HG02943 (cell line): ENCODE measurements around the gene UBE2I.

ENCODE experiments used
- ATAC-seq: cut with Tn5 transposase; IDR thresholded peaks from one replicate; pipeline ENCODE4 v1.9.1; 2021; ENCODE audit warnings: mild to moderate bottlenecking, low read depth, moderate library complexity; ENCODE audit not compliant: unreplicated experiment

The UBE2I gene

DNA sequence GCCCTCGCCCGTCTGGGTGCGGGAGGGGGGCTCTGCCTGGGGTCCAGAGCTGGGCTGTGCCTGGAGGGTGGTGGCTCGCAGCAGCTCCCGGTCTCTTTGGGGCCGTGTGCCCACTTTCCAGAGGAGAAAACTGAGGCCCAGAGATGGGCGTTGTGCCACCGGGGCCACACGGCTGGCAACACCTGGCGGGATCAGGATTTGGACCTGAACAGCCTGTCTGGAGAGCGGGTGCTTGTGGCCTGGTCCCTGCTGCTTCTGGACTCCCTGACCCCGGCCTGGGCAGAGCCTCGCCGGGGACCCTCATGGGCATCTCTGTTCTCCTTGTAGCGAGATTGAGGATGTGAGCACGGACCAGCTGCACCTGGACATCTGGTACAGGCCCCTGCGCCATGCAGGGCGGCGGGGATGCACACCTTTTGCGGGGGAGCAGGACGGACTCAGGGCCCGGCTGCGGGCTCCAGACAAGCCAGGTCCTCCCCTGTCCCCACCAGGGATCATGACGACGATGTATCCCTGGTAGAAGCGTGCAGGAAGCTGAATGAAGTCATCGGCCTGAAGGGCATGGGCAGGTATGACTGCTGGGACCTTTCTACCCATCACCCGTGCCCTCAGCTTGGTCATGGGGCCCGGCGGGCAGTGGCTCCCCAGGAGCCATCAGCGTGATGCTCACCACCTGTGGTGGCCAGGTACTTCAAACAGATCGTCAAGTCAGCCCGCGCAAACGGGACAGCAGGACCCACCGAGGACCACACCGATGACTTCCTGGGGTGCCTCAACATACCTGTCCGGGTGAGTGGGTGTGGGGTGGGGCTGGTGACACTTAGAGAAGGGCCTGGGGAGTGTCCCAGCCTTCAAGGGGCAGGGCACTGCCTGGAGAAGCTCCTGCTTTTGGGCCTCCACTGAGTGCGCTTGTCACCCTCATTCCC lies 32.3 kb downstream of the UBE2I start:
- ATAC-seq, result no peak

DNA sequence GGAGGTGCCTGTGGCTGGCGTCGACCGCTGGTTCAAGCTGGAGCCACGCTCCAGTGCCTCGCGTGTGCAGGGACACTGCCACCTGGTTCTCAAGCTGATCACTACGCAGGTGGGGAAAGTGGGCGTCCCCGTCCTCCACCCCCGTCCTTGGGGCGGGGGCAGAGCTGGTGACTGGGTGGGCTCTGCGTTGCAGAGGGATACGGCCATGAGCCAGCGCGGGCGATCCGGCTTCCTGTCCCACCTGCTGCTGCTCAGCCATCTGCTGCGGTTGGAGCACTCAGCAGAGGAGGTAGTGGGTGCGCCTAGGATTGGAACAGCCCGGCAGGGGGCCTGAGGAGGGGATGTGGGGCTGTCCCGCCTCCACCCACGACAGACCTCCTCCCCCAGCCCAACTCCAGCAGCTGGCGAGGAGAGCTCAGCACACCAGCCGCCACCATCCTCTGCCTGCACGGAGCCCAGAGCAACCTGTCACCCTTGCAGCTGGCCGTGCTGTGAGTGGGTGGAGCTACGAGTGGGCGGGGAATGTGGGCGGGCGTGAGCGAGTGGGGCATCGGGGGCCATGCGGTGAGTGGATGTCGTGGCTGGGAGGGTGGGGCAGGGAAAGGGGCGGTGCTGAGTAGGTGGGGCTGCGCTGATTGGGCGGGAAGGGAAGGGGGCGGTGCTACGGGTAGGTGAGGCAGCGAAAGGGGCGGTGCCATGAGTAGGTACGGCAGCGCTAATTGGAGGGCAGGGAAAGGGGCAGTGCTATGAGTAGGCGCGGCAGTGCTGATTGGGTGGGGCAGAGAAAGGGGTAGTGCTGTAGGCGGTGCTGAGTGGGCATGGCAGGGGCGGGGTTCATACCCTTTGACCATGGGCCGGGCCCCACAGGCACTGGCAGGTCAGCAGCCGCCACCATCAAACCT lies 33.3 kb downstream of the UBE2I start:
- ATAC-seq, result peak; percentile 86

DNA sequence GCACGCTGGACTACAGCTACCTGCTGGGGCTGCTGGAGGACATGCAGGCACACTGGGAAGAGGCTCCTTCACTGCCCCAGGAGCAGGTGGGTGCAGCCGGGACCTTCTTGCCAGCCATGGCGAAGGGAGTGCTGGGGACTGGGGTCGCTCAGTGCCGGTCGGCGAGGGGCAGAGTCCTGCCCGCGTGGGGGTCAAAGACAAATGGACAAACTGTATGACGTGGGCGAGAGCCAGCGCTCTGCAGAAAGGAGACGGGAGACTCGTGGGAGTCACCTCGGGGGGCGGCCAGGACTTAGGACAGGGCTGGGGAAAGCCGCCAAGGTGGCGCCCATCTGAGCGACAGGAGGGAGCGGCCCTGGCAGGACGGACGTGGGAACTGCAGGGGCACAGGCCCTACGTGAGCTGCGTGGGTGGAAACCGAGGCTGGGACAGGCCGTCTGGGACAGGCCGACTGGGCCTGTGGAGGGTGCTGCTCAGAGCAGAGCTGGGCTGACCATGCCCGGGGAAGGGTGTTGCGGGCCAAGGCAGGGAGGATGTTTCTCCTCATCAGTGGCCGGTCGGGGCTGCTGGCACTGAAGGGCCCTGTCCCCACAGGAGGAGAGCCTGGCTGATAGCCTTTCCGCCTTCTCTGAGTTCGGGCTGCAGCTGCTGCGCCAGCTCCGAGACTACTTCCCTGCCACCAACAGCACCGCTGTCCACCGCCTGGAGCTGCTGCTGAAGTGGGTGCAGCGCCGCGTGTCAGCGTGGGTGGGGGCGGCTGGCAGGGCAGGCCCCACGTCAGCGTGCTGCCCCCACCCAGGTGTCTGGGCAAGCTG lies 34.2 kb downstream of the UBE2I start:
- ATAC-seq, result no peak

DNA sequence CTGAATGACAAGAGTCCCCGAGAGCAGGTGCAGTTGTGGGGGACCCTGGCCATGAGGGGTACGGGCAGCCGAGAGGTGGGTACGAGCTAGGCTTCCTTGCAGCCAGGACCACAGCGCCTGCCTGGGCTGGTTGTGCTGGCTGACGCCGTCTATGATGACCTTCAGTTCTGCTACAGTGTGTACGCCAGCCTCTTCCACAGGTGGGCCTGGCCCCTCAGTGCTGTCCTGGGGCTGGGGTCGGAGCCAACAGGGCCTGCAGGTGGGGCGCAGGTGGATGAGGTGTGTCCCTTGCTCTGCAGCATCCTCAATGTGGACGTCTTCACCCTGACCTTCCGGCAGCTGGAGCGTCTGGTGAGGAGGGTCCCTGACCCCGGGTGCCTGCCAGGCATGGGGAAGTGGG lies 35.1 kb downstream of the UBE2I start:
- ATAC-seq, result no peak

DNA sequence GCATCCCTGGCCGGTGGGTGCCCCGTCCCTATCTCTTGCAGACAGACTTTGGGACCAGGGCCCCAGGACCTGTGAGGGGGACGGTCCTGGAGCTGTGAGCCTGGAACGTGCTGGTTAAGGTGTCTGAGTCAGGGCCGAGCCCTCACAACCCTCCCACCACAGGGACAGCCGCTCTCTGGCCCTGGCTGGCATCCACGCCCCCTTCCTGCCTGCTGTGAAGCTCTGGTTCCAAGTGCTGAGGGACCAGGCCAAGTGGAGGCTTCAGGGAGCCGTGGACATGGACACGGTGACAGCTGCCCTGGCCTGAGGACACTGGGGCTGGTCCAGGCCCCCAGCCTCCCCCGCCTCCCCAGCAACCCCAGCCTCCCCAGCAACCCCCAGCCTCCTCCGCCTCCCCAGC lies 35.7 kb downstream of the UBE2I start:
- ATAC-seq, result no peak

DNA sequence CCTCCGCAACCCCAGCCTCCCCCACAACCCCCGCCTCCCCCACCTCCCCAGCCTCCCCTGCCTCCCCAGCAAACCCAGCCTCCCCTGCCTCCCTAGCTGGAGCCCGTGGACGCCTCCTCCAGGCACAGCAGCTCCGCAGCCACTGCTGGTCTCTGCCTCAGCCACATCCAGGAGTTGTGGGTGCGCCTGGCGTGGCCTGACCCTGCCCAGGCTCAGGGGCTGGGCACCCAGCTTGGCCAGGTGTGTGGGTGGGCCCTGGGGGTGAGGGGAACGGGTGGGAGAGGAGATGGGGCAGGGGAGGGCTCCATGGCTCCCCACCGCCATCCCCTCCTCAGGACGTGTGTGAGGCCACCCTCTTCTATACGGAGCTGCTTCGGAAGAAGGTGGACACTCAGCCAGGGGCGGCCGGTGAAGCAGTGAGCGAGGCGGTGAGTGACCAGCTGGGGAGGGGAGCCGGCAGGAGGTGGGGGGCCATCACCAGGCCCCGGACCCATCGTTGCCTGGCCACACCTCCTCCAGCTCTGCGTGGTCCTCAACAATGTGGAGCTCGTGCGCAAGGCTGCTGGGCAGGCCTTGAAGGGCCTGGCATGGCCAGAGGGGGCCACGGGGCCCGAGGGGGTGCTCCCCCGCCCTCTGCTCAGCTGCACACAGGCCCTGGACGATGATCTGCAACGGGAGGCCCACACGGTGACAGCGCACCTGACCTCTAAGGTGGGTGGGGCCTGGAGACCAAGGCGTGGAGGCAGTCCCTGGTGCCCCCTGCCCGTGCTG lies 36.4 kb downstream of the UBE2I start:
- ATAC-seq, result no peak

DNA sequence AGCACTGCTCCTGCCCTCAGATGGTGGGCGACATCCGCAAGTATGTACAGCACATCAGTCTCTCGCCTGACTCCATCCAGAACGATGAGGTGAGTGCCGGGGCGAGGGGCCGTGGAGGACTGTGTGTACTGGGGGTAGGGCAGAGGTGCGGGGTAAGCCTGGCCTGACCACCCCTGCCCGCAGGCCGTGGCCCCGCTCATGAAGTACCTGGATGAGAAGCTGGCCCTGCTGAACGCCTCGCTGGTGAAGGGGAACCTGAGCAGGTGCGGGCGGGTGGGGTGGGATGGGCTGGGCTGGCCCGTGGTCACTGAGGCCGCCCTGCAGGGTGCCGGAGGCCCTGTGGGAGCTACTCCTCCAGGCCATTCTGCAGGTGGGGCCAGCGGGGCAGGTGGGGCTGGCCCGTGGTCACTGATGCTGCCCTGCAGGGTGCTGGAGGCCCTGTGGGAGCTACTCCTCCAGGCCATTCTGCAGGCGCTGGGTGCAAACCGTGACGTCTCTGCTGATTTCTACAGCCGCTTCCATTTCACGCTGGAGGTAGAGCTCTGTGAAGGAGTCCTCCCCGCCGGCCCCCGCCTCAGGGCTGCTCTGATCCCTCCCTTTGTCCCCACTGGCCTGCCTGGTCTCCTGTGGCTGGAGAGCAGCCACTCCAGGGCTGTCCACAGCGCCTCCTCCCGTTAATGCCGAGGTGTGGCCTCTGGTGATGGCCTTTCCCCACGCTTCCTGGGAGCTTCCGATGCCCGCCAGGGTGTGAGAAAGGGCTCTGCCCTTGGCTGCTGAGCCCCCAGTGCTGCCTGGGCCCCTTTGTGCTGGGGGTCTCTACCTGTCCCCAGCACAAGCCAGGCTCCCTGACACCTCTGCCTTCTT lies 37.2 kb downstream of the UBE2I start:
- no peak for ATAC-seq

DNA sequence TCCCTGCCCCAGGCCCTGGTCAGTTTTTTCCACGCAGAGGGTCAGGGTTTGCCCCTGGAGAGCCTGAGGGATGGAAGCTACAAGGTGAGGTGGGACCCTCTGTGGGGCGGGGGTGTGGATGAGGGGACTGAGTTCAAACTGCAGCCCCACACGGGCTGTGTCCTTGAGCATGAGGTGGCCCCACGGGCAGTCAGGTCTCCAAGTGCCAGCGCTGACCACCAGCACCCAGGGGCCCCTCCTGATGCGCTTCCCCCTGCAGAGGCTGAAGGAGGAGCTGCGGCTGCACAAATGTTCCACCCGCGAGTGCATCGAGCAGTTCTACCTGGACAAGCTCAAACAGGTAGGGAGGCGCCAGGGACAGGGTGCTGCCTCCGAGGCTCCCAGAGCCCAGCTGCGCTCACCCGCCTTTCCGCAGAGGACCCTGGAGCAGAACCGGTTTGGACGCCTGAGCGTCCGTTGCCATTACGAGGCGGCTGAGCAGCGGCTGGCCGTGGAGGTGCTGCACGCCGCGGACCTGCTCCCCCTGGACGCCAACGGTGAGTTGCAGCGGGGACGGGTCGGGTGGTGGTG lies 37.9 kb downstream of the UBE2I start:
- no peak for ATAC-seq

DNA sequence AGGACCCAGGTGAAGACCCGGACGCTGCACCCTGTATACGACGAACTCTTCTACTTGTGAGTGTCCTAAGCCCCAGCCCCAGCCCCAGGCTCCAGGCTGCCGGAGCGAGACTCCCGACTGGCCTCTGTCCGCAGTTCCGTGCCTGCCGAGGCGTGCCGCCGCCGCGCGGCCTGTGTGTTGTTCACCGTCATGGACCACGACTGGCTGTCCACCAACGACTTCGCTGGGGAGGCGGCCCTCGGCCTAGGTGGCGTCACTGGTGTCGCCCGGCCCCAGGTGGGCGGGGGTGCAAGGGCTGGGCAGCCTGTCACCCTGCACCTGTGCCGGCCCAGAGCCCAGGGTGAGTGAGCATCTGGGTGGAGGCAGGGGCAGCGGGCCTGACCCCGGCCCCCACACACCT lies 38.5 kb downstream of the UBE2I start:
- no peak for ATAC-seq

DNA sequence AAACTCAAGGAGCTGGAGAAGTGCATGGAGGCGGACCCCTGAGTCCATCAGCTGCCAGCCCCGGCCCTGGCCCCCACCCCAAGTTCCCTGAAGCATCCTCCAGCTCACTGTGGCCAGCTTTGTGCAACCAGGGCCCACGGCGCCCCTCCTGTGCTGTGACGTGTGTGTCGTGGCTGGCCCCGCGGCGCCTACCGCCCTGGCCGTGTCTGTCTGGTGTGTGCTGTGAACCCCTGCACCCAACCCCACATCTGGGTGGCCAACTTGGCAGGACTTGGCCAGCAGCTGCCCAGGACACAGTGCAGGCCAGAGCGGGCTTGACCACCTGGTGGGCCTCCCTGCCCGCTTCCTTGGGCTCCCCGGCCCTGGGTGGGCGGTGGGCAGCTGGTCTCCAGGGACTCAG lies 39.0 kb downstream of the UBE2I start:
- no peak for ATAC-seq

DNA sequence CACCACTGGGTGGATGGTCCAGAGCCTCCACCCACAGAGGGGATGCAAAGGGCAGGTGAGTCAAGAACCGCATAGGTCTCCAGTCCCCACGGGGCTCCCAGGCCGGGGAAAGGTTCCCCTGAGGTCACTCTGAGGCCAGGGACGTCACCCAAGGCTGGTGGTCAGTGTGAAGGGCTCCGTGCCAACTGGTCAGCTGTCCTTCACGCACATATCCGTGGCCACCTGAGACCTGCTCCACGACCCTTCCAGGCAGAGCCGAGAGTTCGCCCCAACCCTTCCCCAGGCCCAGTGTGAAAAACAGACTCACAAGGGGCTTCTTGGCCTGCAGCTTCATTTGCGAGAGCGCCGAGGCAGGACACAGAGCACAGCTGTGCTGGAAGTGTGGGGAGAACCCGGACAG lies 39.5 kb downstream of the UBE2I start:
- ATAC-seq, result no peak

DNA sequence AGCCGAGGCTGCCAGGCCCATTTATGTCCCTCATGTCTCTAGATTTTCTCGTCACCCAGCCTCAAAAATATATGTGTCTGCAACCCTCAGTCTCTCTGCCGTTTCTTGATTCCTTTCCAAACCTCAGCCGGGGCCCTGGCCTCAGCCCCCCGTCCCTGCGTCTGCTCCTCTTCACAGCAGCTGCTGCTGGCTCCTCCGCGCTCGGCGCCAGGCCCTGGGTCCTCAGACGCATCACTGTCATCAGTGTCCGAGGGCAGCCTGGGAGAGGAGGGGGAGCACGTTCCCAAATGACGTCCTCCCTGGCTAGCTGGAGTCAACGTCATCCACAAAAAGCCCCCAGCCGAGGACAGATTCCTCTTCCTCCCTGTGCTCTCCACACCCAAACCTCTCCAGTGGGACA lies 39.9 kb downstream of the UBE2I start:
- ATAC-seq, result no peak

DNA sequence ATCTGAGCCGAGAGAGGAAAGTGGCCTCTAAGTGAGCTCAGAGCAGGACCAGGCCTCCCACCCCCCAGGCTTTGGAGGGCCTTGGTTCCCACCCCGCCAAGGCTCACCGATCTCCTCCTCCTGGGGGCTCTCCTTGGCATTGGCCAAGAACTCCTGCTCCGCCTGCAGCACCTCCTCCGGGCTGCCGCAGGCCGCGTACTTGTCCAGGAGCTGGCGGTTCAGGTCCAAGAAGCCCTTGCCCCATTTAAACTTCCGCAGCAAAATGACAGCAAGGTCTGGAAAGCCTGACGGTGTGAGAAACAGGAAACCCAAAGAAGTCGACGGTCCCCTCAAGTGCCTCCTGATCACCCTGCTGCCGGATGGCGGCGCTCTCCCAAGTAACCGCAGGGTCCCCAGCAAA lies 40.5 kb downstream of the UBE2I start:
- no peak for ATAC-seq

DNA sequence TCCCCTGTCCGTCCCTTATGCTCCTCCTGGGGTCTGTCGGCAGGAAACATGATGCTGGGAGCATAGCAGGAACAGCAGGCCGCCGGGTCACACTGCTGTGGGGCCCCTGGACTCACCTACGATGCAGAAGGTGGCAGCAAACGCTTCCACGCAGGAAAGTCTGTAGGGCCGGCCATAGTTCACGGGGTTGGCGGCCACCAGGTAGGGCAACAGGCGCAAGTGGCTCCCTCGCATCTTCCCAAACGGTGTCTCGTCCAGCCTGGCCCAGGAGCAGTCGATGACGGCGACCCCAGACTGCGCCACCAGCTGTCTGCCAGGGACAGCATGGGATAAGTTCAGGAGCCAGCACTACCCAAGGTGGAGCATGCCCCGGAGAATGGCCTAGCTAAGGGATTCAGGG lies 41.3 kb downstream of the UBE2I start:
- no peak for ATAC-seq

DNA sequence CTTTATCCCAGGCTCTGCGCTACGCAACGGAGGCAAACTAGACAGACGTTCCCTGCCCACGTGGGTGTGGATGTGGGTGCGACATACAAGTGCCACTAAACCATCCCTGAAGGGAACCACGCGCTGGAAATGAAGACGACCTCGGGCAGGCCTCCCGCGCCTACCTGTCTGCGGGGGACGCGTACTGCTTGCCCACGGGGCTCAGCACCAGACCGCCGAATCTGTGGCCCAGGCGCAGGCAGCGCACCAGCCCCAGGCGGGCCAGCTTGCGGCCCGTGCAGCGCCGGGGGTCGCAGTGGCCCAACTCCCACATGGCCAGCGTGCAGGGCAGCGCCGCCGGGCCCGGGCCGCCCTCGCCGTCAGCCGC lies 41.8 kb downstream of the UBE2I start:
- ATAC-seq, result no peak

DNA sequence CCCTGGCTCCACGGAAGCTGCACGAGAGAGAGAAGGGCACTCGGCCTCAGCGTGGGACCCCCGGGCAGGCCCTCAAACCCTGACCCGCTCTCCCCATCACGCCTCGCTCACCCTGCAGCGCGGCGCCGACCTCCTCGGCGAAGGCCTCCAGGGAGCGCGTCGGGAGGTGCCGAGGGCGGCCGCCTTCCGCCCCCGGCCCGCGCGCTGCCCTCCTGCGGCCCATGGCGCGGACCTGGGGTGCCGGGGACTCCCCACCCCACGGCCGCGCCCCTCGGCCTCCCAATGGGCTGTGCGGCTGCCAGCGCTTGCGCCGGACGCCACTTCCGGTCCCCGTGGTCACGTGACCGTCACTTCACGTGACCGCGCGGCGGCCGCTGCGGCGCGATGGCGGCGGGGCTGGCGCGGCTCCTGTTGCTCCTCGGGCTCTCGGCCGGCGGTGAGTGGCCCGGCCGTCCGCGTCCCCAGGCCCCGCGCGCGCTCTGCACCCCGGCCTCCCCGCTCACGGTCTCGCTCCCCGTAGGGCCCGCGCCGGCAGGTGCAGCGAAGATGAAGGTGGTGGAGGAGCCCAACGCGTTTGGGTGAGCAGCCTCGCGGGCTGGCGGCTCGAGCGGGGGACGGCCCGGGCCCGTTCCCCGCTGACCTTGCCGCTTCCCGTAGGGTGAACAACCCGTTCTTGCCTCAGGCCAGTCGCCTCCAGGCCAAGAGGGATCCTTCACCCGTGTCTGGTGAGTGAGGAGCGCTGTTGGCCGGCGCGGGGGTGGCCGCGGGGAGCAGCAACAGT lies 42.3 kb downstream of the UBE2I start, which contains the start of the genes GNPTG and TSR3:
GNPTG (plus strand) TSS at position 350 of the 781 bp plus-strand sequence; CDS start at position 385, 35 bp downstream.
TSR3 (minus strand) TSS at position 297 of the 781 bp plus-strand sequence; CDS start at position 223, 74 bp downstream.
- ATAC-seq, result peak; percentile 61

DNA sequence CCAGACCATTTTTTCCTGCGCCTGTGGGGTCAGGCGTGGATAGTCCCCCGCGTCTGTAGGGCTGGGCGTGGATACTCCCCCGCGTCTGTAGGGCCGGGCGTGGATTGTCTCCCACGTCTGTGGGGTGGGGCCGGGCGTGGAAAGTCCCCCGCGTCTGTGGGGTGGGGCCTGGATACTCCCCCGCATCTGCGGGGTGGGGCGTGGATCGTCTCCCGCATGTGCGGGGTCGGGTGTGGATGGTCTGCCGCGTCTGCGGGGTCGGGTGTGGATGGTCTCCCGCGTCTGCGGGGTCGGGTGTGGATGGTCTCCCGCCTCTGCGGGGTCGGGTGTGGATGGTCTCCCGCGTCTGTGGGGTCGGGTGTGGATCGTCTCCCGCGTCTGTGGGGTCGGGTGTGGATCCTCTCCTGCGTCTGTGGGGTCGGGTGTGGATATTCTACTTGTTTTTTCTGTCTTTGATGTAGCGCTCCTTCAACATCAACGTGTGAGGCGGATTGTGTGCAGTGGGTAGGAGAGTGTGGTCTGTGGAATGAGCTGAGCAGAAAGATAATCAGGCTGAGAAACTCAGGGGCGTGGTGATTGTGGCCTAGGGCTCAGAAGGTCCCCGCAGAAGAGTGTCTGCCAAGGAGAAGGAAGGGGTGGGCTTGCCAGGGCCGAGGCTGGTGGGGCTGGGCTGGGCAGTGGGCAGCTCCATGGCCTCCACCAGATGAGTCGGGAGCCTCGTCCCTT lies 45.5 kb downstream of the UBE2I start:
- no peak for ATAC-seq
